Osteocyte (in vitro differentiated cells): ENCODE results near the gene ZSCAN25. TPM values are rescaled to one million over a fixed set of nuclear protein-coding genes. Genes with fewer than 3 reads are reported as not detected.

Experiments used
- DNase-seq: peaks from one replicate; pipeline ENCODE4 v3.0.0; 2021; ENCODE audit warnings: mixed read lengths; ENCODE audit not compliant: unreplicated experiment; ENCODE audit errors: extremely low spot score
- H3K27ac Mint-ChIP-seq: one replicate; pipeline ENCODE4 v1.8.0; 2021; ENCODE audit warnings: mild to moderate bottlenecking, mixed read lengths; ENCODE audit not compliant: unreplicated experiment
- H3K27me3 Mint-ChIP-seq: one replicate; pipeline ENCODE4 v1.8.0; 2021; ENCODE audit warnings: mixed read lengths; ENCODE audit not compliant: unreplicated experiment
- H3K36me3 Mint-ChIP-seq: one replicate; pipeline ENCODE4 v1.8.0; 2021; ENCODE audit warnings: mixed read lengths; ENCODE audit not compliant: unreplicated experiment
- H3K4me1 Mint-ChIP-seq: one replicate; pipeline ENCODE4 v1.8.0; 2021; ENCODE audit warnings: mixed read lengths; ENCODE audit not compliant: unreplicated experiment
- H3K4me3 Mint-ChIP-seq: one replicate; pipeline ENCODE4 v1.8.0; 2021; ENCODE audit warnings: mild to moderate bottlenecking, moderate library complexity, mixed read lengths; ENCODE audit not compliant: unreplicated experiment
- H3K9me3 Mint-ChIP-seq: one replicate; pipeline ENCODE4 v1.8.0; 2021; ENCODE audit warnings: mixed read lengths; ENCODE audit not compliant: unreplicated experiment
- CTCF ChIP-seq: fragments of 200-600 bp; sonication (generic); IDR thresholded peaks from 2 replicates; pipeline ENCODE4 v1.5.0; 2021; ENCODE audit warnings: antibody characterized with exemption, mild to moderate bottlenecking, moderate library complexity
- total RNA-seq: library from RNA; stranded (reverse); gene quantifications from 2 replicates; pipeline ENCODE4 v1.2.1, GENCODE V29; 2021

Gene ZSCAN25
- total RNA-seq, 1 donor from 2014 or later, result 20.7 TPM

- no peaks in the 10 kb centered on the region for H3K4me1 Mint-ChIP-seq
- no peaks in the 10 kb centered on the region for H3K36me3 Mint-ChIP-seq
- no peak overlapping the region for H3K27ac Mint-ChIP-seq
- no peaks in the 10 kb centered on the region for H3K9me3 Mint-ChIP-seq
- no peak overlapping the region for H3K4me3 Mint-ChIP-seq
- no peak for DNase-seq
- peaks cover 2% of the 10 kb centered on the region for H3K27me3 Mint-ChIP-seq
- TF ChIP-seq CTCF, result no peak
Measured at GRCh38 chr7:99596408-99596955, 20.3 kb upstream of the ZSCAN25 start.

GRCh38 chr7:99597762-99598501 is 18.8 kb upstream of the ZSCAN25 start, which contains the start of gene TMEM225B:
Gene TMEM225B, plus strand, starts transcription at chr7:99598267. Its CDS starts 6,122 bp downstream, at chr7:99604389.
- no peaks in the 10 kb centered on the region for H3K4me1 Mint-ChIP-seq
- no peak for TF ChIP-seq CTCF
- peak; percentile 84 for DNase-seq
- H3K4me3 Mint-ChIP-seq, result no peak within 1 kb of the TSS
- no peaks in the 10 kb centered on the region for H3K9me3 Mint-ChIP-seq
- H3K27ac Mint-ChIP-seq, result no peak within 1 kb of the TSS
- peaks cover 2% of the 10 kb centered on the region for H3K27me3 Mint-ChIP-seq
- H3K36me3 Mint-ChIP-seq, result no peaks in the 10 kb centered on the region

GRCh38 chr7:99599836-99600235 is 16.9 kb upstream of the ZSCAN25 start:
- H3K4me1 Mint-ChIP-seq, result no peaks in the 10 kb centered on the region
- no peak overlapping the region for H3K27ac Mint-ChIP-seq
- TF ChIP-seq CTCF, result no peak
- H3K27me3 Mint-ChIP-seq, result no peaks in the 10 kb centered on the region
- peak; percentile 54 for DNase-seq
- H3K36me3 Mint-ChIP-seq, result no peaks in the 10 kb centered on the region
- no peaks in the 10 kb centered on the region for H3K9me3 Mint-ChIP-seq
- H3K4me3 Mint-ChIP-seq, result no peak overlapping the region

GRCh38 chr7:99601656-99602310 is 15.0 kb upstream of the ZSCAN25 start:
- peak; percentile 63 for DNase-seq
- Mint-ChIP-seq H3K4me3 (no peak overlapping the region), H3K9me3 (no peaks in the 10 kb centered on the region), H3K36me3 (no peaks in the 10 kb centered on the region), H3K27me3 (no peaks in the 10 kb centered on the region), H3K4me1 (no peaks in the 10 kb centered on the region), H3K27ac (no peak overlapping the region)
- no peak for TF ChIP-seq CTCF

- Mint-ChIP-seq H3K27me3 (no peaks in the 10 kb centered on the region), H3K4me3 (no peak overlapping the region), H3K4me1 (no peaks in the 10 kb centered on the region), H3K9me3 (no peaks in the 10 kb centered on the region), H3K27ac (no peak overlapping the region), H3K36me3 (no peaks in the 10 kb centered on the region)
- no peak for TF ChIP-seq CTCF
- DNase-seq, result peak; percentile 59
Measured at GRCh38 chr7:99605527-99605926, 11.2 kb upstream of the ZSCAN25 start.
